HG03045 (cell line): ENCODE results near the gene RAPGEF4.

Source experiments
- ATAC-seq: cut with Tn5 transposase; IDR thresholded peaks from one replicate; pipeline ENCODE4 v1.9.1; 2021; ENCODE audit warnings: mild to moderate bottlenecking, moderate library complexity; ENCODE audit not compliant: unreplicated experiment

RAPGEF4 gene

DNA sequence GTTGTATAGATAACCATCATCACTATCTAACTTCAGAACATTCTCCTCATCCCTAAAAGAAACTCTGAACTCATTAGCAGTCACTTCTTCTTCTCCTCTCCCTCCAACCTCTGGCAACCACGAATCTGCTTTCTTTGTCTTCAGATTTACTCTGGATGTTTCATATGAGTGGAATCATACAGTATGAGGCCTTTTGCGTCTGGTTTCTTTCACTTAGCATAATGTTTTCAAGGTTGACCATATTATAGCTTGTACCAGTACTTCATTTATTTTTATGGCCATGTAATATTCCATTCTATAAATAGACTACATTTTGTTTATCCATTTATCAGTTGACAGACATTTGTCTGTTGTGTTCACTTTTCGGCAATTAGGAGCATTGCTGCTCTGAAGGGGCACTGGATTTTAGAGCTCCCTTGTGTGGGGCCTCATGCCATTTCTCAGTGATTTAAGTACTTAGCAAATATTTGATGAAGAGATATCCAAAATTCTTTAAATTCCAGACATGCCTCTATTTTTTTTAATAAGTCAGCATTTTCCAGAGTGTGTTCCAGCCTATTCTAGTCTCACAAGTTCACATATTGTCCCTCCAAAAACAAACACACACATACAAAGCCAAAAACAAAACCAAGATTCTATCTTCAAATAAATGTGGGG, 317.5 kb downstream of the RAPGEF4 start:
- no peak for ATAC-seq

DNA sequence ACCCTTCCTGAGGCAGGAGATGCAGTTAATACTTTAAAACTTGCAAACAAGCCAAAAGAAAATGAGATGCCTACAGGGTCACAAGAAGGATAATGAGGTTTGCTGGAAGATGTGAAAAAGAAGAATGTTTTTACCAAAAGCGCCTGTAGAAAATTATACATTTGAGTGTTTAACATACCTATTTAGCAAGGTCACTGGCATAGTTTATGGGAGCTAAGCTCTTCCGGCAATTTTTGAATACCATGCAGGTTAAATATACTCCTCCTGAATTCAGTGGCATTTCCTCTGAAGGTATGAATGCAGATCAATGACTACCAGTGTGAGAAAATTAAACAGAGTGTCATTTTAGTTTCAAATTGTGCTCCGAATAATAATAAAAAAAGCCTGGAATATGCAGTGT, 318.8 kb downstream of the RAPGEF4 start:
- no peak for ATAC-seq

DNA sequence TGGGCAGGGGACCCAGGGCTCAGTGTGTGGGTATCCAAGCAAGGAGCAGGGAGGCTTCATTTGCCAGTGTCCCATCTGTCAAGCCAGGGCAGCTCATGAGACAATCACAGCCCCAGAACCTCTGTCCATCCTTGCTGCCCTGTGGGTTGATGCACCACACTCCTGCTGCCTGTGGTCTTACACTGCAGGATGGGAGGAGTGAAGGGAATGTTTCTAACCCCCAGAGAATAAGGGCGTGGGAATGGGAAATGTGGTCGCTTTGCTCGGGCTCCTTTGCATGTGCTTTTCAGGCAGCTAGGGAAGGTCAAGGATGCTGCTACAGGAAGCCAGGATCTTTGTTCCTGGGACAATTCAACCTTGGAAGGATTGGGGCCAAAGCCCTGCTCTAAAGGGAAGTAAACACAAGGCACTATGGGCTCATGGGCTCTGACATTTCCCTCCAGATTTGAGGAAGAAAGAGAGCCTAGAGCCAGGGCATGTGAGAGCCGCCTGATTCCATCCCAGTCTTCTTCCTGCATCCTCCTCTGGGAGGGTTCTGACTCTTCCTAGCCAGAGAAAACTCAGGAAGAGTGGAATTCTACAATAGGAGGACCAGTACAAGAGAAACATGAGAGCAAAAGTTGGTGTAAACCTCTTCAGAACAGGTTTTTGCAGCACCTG, 321.2 kb downstream of the RAPGEF4 start:
- ATAC-seq: no peak

DNA sequence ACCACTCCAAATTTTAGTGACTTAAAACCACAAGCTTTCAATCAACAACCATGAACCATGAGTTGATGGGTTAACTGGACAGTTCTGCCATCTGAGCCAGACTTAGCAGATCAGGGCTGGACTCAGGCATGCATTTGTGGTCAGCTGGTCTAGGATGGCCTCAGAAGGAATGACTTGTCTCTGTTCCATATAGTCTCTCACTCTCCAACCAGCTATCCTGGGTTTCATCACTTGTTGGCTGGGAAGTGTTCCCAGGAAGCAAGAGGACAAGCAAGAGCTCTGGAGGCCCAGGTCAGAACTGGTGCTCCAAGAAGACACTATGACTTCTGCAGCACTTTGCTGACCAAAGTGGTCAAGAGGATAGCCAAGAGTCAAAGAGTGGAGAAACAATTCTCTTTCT, 322.5 kb downstream of the RAPGEF4 start:
- ATAC-seq: no peak

DNA sequence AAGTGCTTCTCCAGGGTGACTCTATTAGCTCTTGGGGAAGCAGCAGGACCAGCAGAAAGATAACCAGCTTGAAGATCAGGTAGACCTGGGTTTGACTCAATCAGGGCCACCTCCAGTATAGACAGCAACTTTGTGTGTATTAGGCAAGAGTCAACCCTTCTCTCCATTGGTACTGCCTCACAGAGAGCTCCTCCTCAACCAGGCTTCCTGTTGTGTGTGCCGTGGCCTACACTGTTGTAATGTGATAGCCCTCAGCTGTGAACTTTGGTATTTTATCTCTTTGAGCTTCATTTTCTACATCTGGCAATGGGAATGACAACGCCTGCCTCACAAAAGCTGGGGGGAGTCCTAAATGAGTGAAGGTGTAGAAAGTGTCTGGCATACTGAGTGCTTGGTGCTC, 323.0 kb downstream of the RAPGEF4 start:
- no peak for ATAC-seq

DNA sequence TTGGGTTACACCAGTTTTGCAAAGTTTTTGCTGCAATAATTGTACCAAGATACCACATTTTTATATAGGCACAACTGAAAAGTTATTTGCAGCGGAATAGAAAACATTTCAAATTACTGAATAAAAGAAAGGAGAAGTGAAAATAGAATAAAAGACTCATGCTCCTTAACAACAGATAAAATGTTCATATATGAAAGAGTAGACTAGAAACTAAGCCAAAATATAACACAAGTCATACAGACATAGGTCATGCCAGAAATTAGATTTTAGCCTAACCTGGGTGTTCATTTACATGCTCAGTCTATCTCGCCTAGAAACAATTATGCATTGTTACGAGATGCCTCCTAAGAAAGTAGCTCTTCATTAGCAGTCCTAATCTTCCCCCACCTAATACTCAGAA, 323.6 kb downstream of the RAPGEF4 start:
- no peak for ATAC-seq

DNA sequence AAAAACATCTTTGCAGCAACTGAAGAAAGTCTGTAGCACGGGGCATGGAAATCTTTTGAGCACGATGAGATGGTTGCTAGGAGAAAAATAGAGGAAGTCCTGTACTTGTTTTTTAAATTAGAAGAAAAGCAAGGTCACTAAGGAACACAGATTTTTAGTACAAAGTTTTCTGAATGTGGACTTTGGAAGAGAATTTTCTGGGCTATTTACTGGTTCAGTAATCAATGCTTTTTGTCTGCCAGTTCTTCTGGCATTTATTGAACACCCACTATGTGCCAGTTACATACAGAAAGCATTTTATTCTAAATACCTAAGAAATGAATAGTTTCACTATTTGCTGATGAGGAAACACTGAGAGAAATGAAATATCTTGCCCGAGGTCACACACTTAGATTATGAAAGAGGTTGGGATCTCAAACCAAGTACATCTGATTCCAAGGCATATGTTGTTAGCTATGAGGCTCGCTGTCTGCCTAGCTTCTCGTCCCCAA, 324.4 kb downstream of the RAPGEF4 start:
- no peak for ATAC-seq

DNA sequence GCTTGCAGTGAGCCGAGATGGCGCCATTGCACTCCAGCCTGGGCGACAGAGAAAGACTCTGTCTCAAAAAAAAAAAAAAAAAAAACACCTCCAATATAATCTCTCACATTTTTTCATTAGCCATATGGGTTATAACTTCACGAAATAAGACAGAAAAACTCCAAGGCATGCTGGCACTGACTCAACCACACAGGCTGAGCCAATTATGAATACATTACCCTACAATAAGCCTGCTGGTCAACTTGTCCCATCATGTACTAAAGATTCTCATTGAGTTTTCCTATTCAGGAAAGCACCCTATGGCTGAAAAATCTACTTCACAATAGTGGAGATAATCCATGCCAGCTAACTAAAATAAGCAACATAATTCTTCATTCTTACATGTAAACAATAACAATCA, 327.2 kb downstream of the RAPGEF4 start:
- ATAC-seq: no peak

DNA sequence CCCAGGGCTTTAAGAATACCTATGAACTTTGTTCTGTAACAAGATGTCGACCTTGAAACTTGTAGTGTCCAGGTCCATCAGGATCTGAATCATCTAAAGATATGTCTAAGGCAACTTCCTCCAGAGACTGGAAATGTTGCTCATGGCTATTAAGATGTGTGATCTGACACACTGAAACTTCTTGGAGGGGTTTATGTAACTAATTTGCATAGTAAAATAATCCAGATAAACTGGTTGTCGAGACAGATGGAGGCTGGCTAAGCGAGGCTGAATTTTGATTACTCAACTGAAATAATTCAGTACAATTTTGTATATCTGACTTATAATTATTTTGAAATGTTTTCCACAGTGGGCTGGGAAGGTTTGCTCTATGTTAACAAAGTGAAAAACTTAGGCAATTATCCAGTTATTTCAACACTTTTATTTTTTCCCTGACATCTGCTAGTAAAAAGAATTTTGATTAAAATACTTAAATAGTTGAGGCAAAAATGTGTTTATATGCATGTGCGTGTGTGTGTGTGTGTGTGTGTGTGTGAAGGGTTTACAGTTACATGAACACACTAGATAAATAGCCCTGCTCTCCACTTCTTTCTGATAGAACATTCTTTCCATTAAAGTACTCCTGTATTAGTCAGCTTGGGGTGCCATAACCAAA, 328.6 kb downstream of the RAPGEF4 start:
- ATAC-seq: no peak

DNA sequence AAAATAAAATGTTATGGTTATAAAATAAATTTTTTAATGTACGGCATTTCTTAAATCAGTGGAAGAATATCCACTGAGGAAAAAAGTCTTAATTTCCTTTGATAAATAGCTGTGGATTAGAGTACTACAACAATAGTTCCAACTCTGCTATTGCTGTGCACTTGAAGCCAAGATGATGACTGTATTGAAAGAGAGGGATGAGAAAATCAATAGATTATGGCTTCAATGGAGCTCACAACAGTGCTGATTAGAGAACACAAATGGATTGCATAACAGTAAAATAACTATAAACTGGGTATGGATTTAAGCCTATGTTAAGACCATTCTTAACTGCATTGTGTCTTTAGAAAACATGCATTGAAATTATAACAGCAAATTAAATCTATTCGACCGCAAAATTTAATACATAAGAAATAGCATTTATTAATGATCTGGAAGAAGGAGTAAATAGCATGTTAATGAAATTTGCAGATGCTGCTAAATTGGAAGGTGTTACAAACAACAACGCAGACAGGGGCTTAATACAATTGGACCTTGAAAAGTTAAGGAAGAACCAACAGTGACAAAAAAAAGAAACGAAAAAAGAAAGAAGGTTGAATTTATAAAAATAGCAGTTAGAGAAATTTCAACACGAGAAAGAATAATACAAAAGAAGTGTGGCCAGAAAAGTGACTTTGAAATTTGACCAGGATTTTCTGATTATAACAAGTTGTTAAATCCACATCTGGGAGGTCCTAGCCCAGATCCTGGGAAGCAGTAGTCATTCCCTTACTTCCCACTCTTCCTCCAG, 331.4 kb downstream of the RAPGEF4 start:
- ATAC-seq: no peak

DNA sequence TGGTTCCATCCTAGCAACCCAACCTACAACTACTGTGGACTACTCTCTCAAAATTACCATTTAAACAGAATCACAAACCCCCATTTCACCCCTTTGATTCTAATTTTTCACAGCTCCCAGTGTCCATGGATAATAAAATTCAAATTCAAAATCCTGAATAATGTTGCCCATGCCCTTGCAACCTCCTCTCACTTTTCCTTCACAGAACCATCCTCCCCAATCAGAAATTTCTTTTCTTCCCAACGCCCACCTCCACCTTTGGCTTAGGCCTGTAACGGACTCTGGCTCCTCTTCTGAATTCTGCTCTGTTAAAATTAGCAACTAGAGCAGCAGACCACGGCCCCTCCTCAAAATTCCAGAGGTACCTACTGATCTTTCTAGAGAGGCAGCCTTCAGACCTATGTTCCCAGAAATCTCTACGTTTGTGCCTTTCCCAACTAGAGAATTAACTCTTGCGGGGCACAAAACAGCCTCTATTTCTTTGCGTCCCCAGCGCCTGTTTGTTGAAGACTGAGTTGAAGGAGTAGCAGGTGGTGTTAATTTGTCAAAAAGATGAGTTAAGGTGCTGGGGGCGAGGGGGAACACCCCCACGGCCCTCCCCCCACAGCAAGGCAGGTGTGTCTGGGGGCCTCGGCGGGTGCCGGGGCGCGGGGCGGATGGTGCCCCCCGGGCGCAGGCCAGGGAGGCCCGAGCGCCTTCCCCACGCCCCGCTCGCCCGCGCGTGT, 339.6 kb downstream of the RAPGEF4 start:
- no peak for ATAC-seq

DNA sequence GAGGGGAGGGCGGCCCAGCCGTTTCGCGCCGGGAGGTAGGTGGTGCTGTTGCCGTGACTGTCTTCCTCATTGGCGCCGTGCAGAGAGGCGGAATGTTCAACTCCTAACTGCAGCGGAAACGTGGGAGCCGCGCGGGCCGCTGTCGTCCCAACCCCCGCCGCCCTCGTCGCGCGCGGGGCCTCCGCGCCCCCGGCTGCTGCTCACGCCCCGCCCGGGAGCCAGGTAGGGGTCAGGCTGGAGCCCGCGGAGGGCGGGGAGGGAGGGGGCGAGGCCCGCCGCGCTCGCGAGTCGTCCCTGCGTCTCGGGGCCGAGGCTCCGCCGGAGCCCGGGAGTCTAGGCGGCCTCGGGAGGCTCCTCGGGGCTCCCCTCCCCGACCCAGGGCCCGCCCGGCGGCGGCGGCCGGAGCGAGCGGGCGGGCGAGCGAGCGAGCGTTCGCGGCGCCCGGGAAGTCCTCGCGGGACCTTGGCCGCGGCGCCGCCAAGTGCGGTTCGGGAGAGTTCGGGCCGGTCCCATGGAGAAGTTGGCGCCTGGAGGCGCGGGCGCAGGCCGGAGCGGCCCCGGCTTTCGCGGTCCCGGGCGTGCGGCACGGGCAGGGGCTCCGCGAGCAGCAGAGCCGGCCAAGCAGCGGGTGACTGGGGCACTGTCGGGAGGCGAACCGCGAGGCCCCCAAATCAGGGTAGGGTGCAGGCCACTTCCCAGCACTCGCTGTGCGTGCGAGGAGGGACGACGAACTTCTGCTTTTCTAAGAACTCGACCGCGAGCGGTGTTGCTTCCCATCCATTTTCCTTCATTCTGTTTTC, 340.3 kb downstream of the RAPGEF4 start, which contains the start of gene MAP3K20:
MAP3K20 (plus strand) TSS at position 66 of the 800 bp plus-strand sequence. CDS start 15,186 bp downstream, outside the sequence.
- peak; percentile 79 for ATAC-seq

DNA sequence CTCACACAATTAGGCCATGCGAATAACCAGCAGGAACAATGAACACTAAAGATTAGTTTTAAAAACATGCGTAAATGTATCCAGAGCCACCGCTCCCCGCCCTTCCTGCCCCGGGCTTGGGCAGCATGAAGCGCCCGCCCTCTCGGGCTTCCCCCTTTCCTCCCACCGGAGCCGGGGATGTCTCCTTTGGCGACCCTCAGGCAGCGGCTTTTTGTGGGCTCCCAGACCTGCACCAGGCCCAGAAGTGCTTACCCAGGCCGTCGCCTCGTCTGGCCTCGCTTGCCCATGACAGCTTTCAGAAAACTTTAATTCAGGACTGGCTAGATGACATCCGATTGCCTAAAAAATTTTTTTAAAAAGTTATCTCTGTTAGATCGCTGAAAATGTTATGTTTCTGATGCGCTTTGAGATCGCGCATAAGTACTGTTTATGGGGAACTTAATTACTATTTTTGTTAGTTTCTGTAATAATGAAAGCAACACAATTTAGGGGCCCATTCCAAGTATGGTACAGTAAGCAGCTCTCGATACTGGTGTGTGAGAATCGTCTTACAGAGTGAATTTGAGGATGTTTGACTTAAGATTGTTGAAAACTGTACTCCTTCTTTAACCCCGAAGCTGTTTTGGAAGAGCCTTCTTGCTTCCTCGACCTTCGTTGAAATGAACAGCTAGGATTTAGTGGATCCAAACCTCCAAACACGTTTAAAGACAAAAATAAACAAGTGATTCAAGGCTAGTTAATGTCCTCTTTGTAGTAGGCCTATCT, 341.1 kb downstream of the RAPGEF4 start:
- ATAC-seq: peak; percentile 34

DNA sequence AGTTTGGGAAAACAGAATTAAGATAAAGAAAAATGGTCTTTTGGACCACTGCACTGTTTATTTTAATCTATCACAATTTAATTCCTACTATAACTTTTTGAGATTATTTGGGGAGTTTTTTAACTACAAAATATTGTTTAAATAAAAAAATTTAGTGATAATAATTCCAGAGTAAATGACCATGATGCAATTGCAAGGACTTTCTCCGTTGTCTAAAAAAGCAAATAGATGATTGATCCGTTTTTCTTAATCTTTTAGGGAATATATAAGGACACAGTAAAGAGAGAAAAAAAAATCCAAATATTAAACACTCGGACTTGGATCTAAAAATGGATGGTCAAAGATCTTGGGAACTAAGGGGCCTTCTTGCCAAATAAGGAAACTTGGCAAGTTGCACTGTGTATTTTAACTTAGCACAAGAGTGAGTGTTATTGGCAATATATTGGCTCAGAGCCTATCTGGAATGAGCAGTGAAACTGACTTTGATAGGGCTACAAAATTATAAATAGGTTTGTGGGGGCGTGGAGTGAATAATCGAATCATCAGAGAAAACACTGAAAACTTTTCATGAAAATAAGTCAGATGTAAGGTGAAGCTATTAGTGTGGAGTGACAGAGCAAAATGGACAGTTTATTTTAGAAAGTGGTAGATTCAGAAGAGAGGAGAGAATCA, 342.0 kb downstream of the RAPGEF4 start:
- no peak for ATAC-seq

DNA sequence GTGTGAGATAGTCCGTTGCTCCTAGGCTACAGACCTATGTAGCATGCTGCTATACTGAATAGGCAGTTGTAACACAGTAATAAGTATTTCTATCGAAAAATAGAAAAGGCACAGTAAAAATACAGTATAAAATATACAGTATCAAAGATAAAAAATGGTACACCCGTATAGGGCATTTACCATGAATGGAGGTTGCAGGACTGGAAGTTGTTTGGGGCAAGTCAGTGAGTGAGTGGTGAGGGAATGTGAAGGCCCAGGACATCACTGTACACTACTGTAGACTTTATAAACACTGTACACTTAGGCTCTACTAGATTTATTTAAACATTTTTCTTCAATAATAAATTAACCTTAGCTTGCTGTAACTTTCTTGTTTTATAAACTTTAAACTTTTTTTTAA, 343.5 kb downstream of the RAPGEF4 start:
- no peak for ATAC-seq

DNA sequence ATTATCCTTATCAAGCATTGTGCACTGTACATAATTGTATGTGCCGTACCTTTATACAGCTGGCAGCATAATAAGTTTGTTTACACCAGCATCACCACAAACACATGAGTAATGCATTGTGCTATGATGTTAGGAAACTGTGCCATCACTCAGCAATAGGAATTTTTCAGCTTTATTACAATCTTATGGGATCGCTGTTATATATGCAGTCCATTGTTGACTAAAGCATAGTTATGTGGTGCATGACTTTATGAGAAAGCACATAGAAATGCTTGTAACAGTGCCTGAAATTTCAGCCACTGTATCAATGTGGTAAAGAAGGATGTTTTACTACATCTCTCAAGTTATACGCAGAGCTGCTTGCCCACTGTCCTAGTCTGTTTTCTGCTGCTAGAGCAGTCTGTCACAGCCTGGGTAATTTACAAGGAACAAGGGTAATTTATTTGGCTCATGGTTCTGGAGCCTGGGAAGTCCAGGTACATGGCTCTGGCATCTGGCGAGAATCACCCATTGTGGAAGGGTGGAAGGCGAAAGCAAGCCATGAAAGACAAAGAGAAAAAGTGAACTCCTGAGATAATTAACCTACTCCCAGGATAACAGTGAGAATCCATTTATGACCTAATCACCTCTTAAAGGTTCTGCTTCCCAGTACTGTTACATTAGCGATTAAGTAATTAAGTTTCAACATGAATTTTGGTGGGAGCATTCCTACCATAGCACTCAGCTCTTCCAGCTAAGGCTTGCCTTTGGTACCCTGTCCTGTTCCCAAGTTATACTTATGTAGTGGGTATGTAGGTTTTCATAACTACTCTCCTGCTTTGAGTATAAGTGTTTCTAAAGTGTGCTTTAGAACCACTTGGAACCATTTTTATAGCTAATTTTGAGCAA, 344.6 kb downstream of the RAPGEF4 start:
- ATAC-seq: no peak

DNA sequence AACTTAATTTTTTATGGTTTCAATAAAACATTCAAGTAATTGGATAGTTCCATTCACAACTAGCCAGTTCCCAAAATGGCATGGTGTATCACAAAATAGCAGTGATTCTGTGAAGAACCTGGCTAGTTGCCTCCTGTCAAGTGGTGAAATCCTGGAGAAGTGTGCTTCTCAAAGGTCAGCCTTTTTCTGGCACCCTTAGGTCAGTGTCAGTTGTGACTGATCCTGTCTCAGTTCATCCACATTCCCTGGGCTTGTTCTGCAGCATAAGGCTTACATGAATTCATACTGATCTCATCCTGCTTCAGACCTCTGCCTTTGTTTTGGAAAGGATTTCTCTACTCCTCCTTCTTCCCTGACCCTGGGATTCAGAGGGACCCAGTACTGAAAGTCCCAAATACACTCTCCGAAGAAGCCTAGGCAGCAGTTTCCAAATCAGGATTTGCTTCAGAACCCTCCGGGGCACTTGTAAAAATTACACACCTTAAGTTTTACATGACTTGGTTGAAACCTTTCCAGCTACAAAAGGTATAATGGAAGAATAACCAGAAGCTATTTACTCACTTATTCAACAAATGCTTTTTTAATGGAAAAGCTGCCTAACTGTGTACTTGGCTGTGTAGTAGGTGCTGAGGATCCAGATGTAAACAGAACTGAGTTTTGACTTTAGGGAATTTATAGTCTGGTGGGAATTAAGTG, 351.0 kb downstream of the RAPGEF4 start:
- no peak for ATAC-seq
